GM23338 (cell line): Measurements from ENCODE around the gene WDR62. TPM values are rescaled to one million over a fixed set of nuclear protein-coding genes. Genes with fewer than 3 reads are reported as not detected.

ENCODE experiments used
- ATAC-seq: fragments of 200-7000 bp; cut with Tn5 transposase; 3 replicates; pipeline ENCODE4 v1.9.1; 2020
- DNase-seq: peaks from one replicate; pipeline ENCODE4 v3.0.0-alpha.2; 2015; ENCODE audit warnings: low spot score
- H2AFZ ChIP-seq: fragments of 200-600 bp; sonication (generic); 2 replicates; pipeline ENCODE4 v1.8.0; 2016; ENCODE audit warnings: antibody characterized with exemption, mild to moderate bottlenecking, moderate library complexity
- H3F3A ChIP-seq: fragments of 200-600 bp; sonication (generic); replicated peaks from 2 replicates; pipeline ENCODE4 v1.8.0; 2017; ENCODE audit warnings: antibody characterized with exemption, mixed run types, low read depth
- H3K27ac ChIP-seq: fragments of 200-600 bp; sonication (generic); 2 replicates; pipeline ENCODE4 v1.6.1; 2016; ENCODE audit warnings: low read depth
- H3K27me3 ChIP-seq: fragments of 200-600 bp; sonication (generic); 2 replicates; pipeline ENCODE4 v1.8.0; 2016; ENCODE audit warnings: mild to moderate bottlenecking, mixed run types, moderate library complexity; ENCODE audit not compliant: insufficient read depth
- H3K36me3 ChIP-seq: fragments of 200-600 bp; sonication (generic); 2 replicates; pipeline ENCODE4 v1.8.0; 2016; ENCODE audit warnings: mild to moderate bottlenecking; ENCODE audit not compliant: insufficient read depth
- H3K4me1 ChIP-seq: fragments of 200-600 bp; sonication (generic); 2 replicates; pipeline ENCODE4 v1.8.0; 2016; ENCODE audit warnings: mild to moderate bottlenecking, moderate library complexity; ENCODE audit not compliant: insufficient read depth
- H3K4me2 ChIP-seq: fragments of 200-600 bp; sonication (generic); 2 replicates; pipeline ENCODE4 v1.7.1; 2017; ENCODE audit warnings: mixed run types
- H3K4me3 ChIP-seq: fragments of 200-600 bp; sonication (generic); 2 replicates; pipeline ENCODE4 v1.6.1; 2016; ENCODE audit warnings: mixed run types
- H3K79me2 ChIP-seq: fragments of 200-600 bp; sonication (generic); replicated peaks from 2 replicates; pipeline ENCODE4 v1.8.0; 2017; ENCODE audit warnings: mild to moderate bottlenecking; ENCODE audit not compliant: insufficient read depth
- H3K9me2 ChIP-seq: fragments of 200-600 bp; sonication (generic); 2 replicates; pipeline ENCODE4 v1.8.0; 2017; ENCODE audit not compliant: insufficient read depth
- H4K20me1 ChIP-seq: fragments of 200-600 bp; sonication (generic); replicated peaks from 2 replicates; pipeline ENCODE4 v1.8.0; 2017; ENCODE audit warnings: mild to moderate bottlenecking; ENCODE audit not compliant: insufficient read depth
- H3K27ac Mint-ChIP-seq: 2 replicates; pipeline ENCODE4 v1.8.0; 2020; ENCODE audit warnings: inconsistent platforms, mild to moderate bottlenecking, moderate library complexity, mixed read lengths
- H3K27me3 Mint-ChIP-seq: 3 replicates; pipeline ENCODE4 v1.8.0; 2022; ENCODE audit warnings: low read depth, mild to moderate bottlenecking, moderate library complexity, mixed read lengths, inconsistent platforms; ENCODE audit not compliant: insufficient read depth, poor library complexity
- H3K36me3 Mint-ChIP-seq: 3 replicates; pipeline ENCODE4 v1.8.0; 2021; ENCODE audit warnings: low read depth, mild to moderate bottlenecking, inconsistent platforms, moderate library complexity, mixed read lengths
- H3K4me1 Mint-ChIP-seq: 3 replicates; pipeline ENCODE4 v1.8.0; 2020; ENCODE audit warnings: mild to moderate bottlenecking, inconsistent platforms, mixed read lengths
- H3K4me3 Mint-ChIP-seq: 3 replicates; pipeline ENCODE4 v1.8.0; 2021; ENCODE audit warnings: moderate library complexity, mild to moderate bottlenecking, inconsistent platforms, mixed read lengths
- H3K9me3 Mint-ChIP-seq: 3 replicates; pipeline ENCODE4 v1.8.0; 2020; ENCODE audit warnings: moderate library complexity, mild to moderate bottlenecking, inconsistent platforms, mixed read lengths
- CREB1 ChIP-seq: fragments of 250-450 bp; sonication (Bioruptor Pico); IDR thresholded peaks from 2 replicates; pipeline ENCODE4 v1.5.0; 2020; ENCODE audit warnings: low read depth, mild to moderate bottlenecking, moderate library complexity
- CTCF ChIP-seq, 2 experiments: fragments of 200-600 bp in 1 of 2; sonication (generic) in 1 of 2; conservative IDR thresholded peaks; 2 replicates each; pipeline versions ENCODE4 v1.5.1 to v1.6.1; 2016 to 2017; ENCODE audit warnings: antibody characterized with exemption in 2 of 2, low read depth in 2 of 2, mild to moderate bottlenecking in 2 of 2, moderate library complexity in 1 of 2
- EZH2 ChIP-seq: fragments of 200-600 bp; sonication (generic); IDR thresholded peaks from one replicate; pipeline ENCODE4 v1.8.0; 2017; ENCODE audit warnings: antibody characterized with exemption, mild to moderate bottlenecking, low read depth; ENCODE audit not compliant: unreplicated experiment
- EZH2phosphoT487 ChIP-seq: fragments of 200-600 bp; sonication (generic); IDR thresholded peaks from one replicate; pipeline ENCODE4 v1.8.1; 2018; ENCODE audit warnings: antibody characterized with exemption; ENCODE audit not compliant: unreplicated experiment
- JUNB ChIP-seq: IDR thresholded peaks from one replicate; pipeline ENCODE4 v1.6.1; 2016; ENCODE audit warnings: antibody characterized with exemption; ENCODE audit not compliant: unreplicated experiment
- NANOG ChIP-seq: IDR thresholded peaks from 2 replicates; pipeline ENCODE4 v1.6.1; 2016; ENCODE audit warnings: antibody characterized with exemption, borderline replicate concordance
- POLR2AphosphoS5 ChIP-seq: IDR thresholded peaks from 2 replicates; pipeline ENCODE4 v1.6.1; 2016; ENCODE audit warnings: antibody characterized with exemption, low read depth
- REST ChIP-seq: IDR thresholded peaks from one replicate; pipeline ENCODE4 v1.6.1; 2018; ENCODE audit warnings: antibody characterized with exemption; ENCODE audit not compliant: unreplicated experiment
- STAT1 ChIP-seq: IDR thresholded peaks from one replicate; pipeline ENCODE4 v1.6.1; 2016; ENCODE audit warnings: antibody characterized with exemption; ENCODE audit not compliant: unreplicated experiment
- ZNF114 ChIP-seq: fragments of 250-450 bp; sonication (Bioruptor Pico); IDR thresholded peaks from 2 replicates; pipeline ENCODE4 v1.5.0; 2020; ENCODE audit warnings: mild to moderate bottlenecking, moderate library complexity
- ZNF331 ChIP-seq: fragments of 250-450 bp; sonication (Bioruptor Pico); IDR thresholded peaks from 2 replicates; pipeline ENCODE4 v1.5.0; 2020; ENCODE audit warnings: low read depth, mild to moderate bottlenecking, moderate library complexity
- polyA plus RNA-seq: library from polyadenylated mRNA; unstranded; fragments of >200 nt; fragmentation: Nextera tagmentation; extraction: Ambion mirVana; gene quantifications from 2 replicates; pipeline ENCODE4 v1.2.1, GENCODE V29; 2016
- total RNA-seq: library from RNA; depleted of rRNA; stranded (reverse); fragments of >200 nt; shearing (Covaris generic); gene quantifications from 2 replicates; pipeline ENCODE4 v1.2.3, GENCODE V29; 2014
- TF ChIP-seq, protein P1 (sequence below): fragments of 250-450 bp; sonication (Bioruptor Pico); IDR thresholded peaks from 2 replicates; pipeline ENCODE4 v1.5.0; 2020; ENCODE audit warnings: mild to moderate bottlenecking, moderate library complexity
- TF ChIP-seq, protein P2 (sequence below): IDR thresholded peaks from 2 replicates; pipeline ENCODE4 v1.6.1; 2016; ENCODE audit warnings: antibody characterized with exemption

Gene WDR62
- total and polyA plus RNA-seq, 2 experiments from 2014 or later = 14.1 to 45.4 TPM

- H4K20me1 ChIP-seq = peaks cover 10% of the 10 kb centered on the region; the same call in 1 of the 2 replicates
- no peak for TF ChIP-seq NANOG
- TF ChIP-seq, protein P1, sequence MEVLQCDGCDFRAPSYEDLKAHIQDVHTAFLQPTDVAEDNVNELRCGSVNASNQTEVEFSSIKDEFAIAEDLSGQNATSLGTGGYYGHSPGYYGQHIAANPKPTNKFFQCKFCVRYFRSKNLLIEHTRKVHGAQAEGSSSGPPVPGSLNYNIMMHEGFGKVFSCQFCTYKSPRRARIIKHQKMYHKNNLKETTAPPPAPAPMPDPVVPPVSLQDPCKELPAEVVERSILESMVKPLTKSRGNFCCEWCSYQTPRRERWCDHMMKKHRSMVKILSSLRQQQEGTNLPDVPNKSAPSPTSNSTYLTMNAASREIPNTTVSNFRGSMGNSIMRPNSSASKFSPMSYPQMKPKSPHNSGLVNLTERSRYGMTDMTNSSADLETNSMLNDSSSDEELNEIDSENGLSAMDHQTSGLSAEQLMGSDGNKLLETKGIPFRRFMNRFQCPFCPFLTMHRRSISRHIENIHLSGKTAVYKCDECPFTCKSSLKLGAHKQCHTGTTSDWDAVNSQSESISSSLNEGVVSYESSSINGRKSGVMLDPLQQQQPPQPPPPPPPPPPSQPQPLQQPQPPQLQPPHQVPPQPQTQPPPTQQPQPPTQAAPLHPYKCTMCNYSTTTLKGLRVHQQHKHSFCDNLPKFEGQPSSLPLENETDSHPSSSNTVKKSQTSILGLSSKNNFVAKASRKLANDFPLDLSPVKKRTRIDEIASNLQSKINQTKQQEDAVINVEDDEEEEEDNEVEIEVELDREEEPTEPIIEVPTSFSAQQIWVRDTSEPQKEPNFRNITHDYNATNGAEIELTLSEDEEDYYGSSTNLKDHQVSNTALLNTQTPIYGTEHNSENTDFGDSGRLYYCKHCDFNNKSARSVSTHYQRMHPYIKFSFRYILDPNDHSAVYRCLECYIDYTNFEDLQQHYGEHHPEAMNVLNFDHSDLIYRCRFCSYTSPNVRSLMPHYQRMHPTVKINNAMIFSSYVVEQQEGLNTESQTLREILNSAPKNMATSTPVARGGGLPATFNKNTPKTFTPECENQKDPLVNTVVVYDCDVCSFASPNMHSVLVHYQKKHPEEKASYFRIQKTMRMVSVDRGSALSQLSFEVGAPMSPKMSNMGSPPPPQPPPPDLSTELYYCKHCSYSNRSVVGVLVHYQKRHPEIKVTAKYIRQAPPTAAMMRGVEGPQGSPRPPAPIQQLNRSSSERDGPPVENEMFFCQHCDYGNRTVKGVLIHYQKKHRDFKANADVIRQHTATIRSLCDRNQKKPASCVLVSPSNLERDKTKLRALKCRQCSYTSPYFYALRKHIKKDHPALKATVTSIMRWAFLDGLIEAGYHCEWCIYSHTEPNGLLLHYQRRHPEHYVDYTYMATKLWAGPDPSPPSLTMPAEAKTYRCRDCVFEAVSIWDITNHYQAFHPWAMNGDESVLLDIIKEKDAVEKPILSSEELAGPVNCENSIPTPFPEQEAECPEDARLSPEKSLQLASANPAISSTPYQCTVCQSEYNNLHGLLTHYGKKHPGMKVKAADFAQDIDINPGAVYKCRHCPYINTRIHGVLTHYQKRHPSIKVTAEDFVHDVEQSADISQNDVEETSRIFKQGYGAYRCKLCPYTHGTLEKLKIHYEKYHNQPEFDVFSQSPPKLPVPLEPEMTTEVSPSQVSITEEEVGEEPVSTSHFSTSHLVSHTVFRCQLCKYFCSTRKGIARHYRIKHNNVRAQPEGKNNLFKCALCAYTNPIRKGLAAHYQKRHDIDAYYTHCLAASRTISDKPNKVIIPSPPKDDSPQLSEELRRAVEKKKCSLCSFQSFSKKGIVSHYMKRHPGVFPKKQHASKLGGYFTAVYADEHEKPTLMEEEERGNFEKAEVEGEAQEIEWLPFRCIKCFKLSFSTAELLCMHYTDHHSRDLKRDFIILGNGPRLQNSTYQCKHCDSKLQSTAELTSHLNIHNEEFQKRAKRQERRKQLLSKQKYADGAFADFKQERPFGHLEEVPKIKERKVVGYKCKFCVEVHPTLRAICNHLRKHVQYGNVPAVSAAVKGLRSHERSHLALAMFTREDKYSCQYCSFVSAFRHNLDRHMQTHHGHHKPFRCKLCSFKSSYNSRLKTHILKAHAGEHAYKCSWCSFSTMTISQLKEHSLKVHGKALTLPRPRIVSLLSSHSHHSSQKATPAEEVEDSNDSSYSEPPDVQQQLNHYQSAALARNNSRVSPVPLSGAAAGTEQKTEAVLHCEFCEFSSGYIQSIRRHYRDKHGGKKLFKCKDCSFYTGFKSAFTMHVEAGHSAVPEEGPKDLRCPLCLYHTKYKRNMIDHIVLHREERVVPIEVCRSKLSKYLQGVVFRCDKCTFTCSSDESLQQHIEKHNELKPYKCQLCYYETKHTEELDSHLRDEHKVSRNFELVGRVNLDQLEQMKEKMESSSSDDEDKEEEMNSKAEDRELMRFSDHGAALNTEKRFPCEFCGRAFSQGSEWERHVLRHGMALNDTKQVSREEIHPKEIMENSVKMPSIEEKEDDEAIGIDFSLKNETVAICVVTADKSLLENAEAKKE = no peak
- TF ChIP-seq STAT1 = no peak
- no peak for TF ChIP-seq EZH2
- TF ChIP-seq CREB1 = no peak
- no peak for TF ChIP-seq CTCF (conservative IDR thresholded peaks at IDR 0.05; ENCODE audit: low read depth in 2 of 2)
- no peak for TF ChIP-seq ZNF331 (CRISPR knock-in tag)
- no peak for TF ChIP-seq JUNB
- TF ChIP-seq, protein P2, sequence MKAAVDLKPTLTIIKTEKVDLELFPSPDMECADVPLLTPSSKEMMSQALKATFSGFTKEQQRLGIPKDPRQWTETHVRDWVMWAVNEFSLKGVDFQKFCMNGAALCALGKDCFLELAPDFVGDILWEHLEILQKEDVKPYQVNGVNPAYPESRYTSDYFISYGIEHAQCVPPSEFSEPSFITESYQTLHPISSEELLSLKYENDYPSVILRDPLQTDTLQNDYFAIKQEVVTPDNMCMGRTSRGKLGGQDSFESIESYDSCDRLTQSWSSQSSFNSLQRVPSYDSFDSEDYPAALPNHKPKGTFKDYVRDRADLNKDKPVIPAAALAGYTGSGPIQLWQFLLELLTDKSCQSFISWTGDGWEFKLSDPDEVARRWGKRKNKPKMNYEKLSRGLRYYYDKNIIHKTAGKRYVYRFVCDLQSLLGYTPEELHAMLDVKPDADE = no peak
- TF ChIP-seq ZNF114 (CRISPR knock-in tag) = no peak
- no peak for TF ChIP-seq REST
- TF ChIP-seq POLR2AphosphoS5 = no peak
- TF ChIP-seq EZH2phosphoT487 = no peak
- peak overlapping the region; percentile 98 for H3K4me3 ChIP-seq
Observed at GRCh38 chr19:36116344-36116637, 61.6 kb downstream of the WDR62 start.

More at GRCh38 chr19:36116344-36116637, 61.6 kb downstream of the WDR62 start:
- H3K36me3 Mint-ChIP-seq = peaks cover 58% of the 10 kb centered on the region
- peak overlapping the region; percentile 82 for H3K4me2 ChIP-seq
- H3K27ac ChIP-seq = no peak overlapping the region
- H3K27me3 ChIP-seq = no peaks in the 10 kb centered on the region
- H3K4me1 Mint-ChIP-seq = peaks cover 31% of the 10 kb centered on the region
- no peak overlapping the region for H3K27ac Mint-ChIP-seq
- no peak overlapping the region for H2AFZ ChIP-seq
- H3K27me3 Mint-ChIP-seq = peaks cover 25% of the 10 kb centered on the region
- H3K4me3 Mint-ChIP-seq = peak overlapping the region; percentile 99
- ATAC-seq (no peak), DNase-seq (no peak)
- H3K9me2 ChIP-seq = no peaks in the 10 kb centered on the region
- peaks cover 13% of the 10 kb centered on the region; the same call in 1 of the 2 replicates for H3K4me1 ChIP-seq
- peaks cover 29% of the 10 kb centered on the region for H3F3A ChIP-seq
- peaks cover 22% of the 10 kb centered on the region for H3K79me2 ChIP-seq
- H3K9me3 Mint-ChIP-seq = no peaks in the 10 kb centered on the region; the same call in 2 of the 3 replicates
- H3K36me3 ChIP-seq = no peaks in the 10 kb centered on the region; the same call in 1 of the 2 replicates
